Neural progenitor cell (in vitro differentiated cells): ENCODE results near the gene NDUFA12. TPM values are rescaled to one million over a fixed set of nuclear protein-coding genes. Genes with fewer than 3 reads are reported as not detected.

Experiments used
- DNase-seq: peaks from one replicate; pipeline ENCODE4 v3.0.0-alpha.2; 2016; ENCODE audit warnings: low spot score
- H2AFZ ChIP-seq: fragments of 200-600 bp; sonication (generic); replicated peaks from 2 replicates; pipeline ENCODE4 v1.6.1; 2016; ENCODE audit warnings: antibody characterized with exemption
- H3F3A ChIP-seq: fragments of 200-600 bp; sonication (generic); 2 replicates; pipeline ENCODE4 v1.6.1; 2016; ENCODE audit warnings: antibody characterized with exemption, low read depth
- H3K27ac ChIP-seq: fragments of 200-600 bp; sonication (generic); 2 replicates; pipeline ENCODE4 v1.5.1; 2016; ENCODE audit warnings: mild to moderate bottlenecking
- H3K27me3 ChIP-seq: fragments of 200-600 bp; sonication (generic); 2 replicates; pipeline ENCODE4 v1.6.1; 2016; ENCODE audit warnings: mild to moderate bottlenecking, moderate library complexity
- H3K36me3 ChIP-seq: fragments of 200-600 bp; sonication (generic); 2 replicates; pipeline ENCODE4 v1.5.1; 2016
- H3K4me1 ChIP-seq: fragments of 200-600 bp; sonication (generic); 2 replicates; pipeline ENCODE4 v1.6.1; 2016; ENCODE audit warnings: mixed run types
- H3K4me2 ChIP-seq: fragments of 200-600 bp; sonication (generic); 2 replicates; pipeline ENCODE4 v1.6.1; 2016
- H3K4me3 ChIP-seq: fragments of 200-600 bp; sonication (generic); 2 replicates; pipeline ENCODE4 v1.5.1; 2016
- H3K79me2 ChIP-seq: fragments of 200-600 bp; sonication (generic); 2 replicates; pipeline ENCODE4 v1.6.1; 2016; ENCODE audit warnings: low read depth
- H3K9ac ChIP-seq: fragments of 200-600 bp; sonication (generic); 2 replicates; pipeline ENCODE4 v1.6.1; 2016
- H3K9me3 ChIP-seq: fragments of 200-600 bp; sonication (generic); 2 replicates; pipeline ENCODE4 v1.5.1; 2016; ENCODE audit warnings: low read depth
- H4K20me1 ChIP-seq: fragments of 200-600 bp; sonication (generic); 2 replicates; pipeline ENCODE4 v1.6.1; 2016; ENCODE audit warnings: low read depth
- H3K27ac Mint-ChIP-seq: 3 replicates; pipeline ENCODE4 v1.8.0; 2021; ENCODE audit warnings: mixed read lengths
- H3K27me3 Mint-ChIP-seq: 2 replicates; pipeline ENCODE4 v1.8.0; 2022; ENCODE audit warnings: low read depth, mild to moderate bottlenecking, inconsistent platforms, moderate library complexity, mixed read lengths; ENCODE audit not compliant: insufficient read depth
- H3K36me3 Mint-ChIP-seq: 3 replicates; pipeline ENCODE4 v1.8.0; 2021; ENCODE audit warnings: mixed read lengths
- H3K4me1 Mint-ChIP-seq: 3 replicates; pipeline ENCODE4 v1.8.0; 2021; ENCODE audit warnings: mixed read lengths
- H3K4me3 Mint-ChIP-seq: 3 replicates; pipeline ENCODE4 v1.8.0; 2021; ENCODE audit warnings: mild to moderate bottlenecking, moderate library complexity, mixed read lengths
- H3K9me3 Mint-ChIP-seq: 3 replicates; pipeline ENCODE4 v1.8.0; 2020; ENCODE audit warnings: mixed read lengths
- EZH2 ChIP-seq: fragments of 200-600 bp; sonication (generic); IDR thresholded peaks from 2 replicates; pipeline ENCODE4 v1.6.1; 2017; ENCODE audit warnings: antibody characterized with exemption, mild to moderate bottlenecking, moderate library complexity
- EZH2phosphoT487 ChIP-seq: fragments of 200-600 bp; sonication (generic); IDR thresholded peaks from 2 replicates; pipeline ENCODE4 v1.6.1; 2017; ENCODE audit warnings: antibody characterized with exemption
- total RNA-seq: library from RNA; depleted of rRNA; stranded (reverse); fragments of >200 nt; gene quantifications from 2 replicates; pipeline ENCODE4 v1.2.3, GENCODE V29; 2015; ENCODE audit warnings: low replicate concordance
- TF ChIP-seq, protein P1 (sequence below): fragments of 200-600 bp; sonication (generic); IDR thresholded peaks from 2 replicates; pipeline ENCODE4 v1.5.1; 2017; ENCODE audit warnings: antibody characterized with exemption, mild to moderate bottlenecking

NDUFA12 gene
- total RNA-seq, 1 donor from 2014 or later: 170 TPM

- no peak overlapping the region for H3K4me2 ChIP-seq
- no peak for TF ChIP-seq EZH2
- no peak for TF ChIP-seq EZH2phosphoT487
- TF ChIP-seq, protein P1, sequence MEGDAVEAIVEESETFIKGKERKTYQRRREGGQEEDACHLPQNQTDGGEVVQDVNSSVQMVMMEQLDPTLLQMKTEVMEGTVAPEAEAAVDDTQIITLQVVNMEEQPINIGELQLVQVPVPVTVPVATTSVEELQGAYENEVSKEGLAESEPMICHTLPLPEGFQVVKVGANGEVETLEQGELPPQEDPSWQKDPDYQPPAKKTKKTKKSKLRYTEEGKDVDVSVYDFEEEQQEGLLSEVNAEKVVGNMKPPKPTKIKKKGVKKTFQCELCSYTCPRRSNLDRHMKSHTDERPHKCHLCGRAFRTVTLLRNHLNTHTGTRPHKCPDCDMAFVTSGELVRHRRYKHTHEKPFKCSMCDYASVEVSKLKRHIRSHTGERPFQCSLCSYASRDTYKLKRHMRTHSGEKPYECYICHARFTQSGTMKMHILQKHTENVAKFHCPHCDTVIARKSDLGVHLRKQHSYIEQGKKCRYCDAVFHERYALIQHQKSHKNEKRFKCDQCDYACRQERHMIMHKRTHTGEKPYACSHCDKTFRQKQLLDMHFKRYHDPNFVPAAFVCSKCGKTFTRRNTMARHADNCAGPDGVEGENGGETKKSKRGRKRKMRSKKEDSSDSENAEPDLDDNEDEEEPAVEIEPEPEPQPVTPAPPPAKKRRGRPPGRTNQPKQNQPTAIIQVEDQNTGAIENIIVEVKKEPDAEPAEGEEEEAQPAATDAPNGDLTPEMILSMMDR: no peak
- H3F3A ChIP-seq: no peaks in the 10 kb centered on the region
- Mint-ChIP-seq H3K9me3 (no peaks in the 10 kb centered on the region), H3K27ac (no peak overlapping the region), H3K4me3 (no peak overlapping the region), H3K27me3 (peaks cover 3% of the 10 kb centered on the region), H3K36me3 (no peaks in the 10 kb centered on the region), H3K4me1 (peaks cover 13% of the 10 kb centered on the region)
- no peak overlapping the region for H3K27ac ChIP-seq
- no peaks in the 10 kb centered on the region for H3K79me2 ChIP-seq
- no peak overlapping the region for H2AFZ ChIP-seq
- no peaks in the 10 kb centered on the region for H3K4me1 ChIP-seq
- DNase-seq: no peak
- H3K9ac ChIP-seq: no peak overlapping the region
- no peaks in the 10 kb centered on the region for H3K27me3 ChIP-seq
- H3K36me3 ChIP-seq: no peaks in the 10 kb centered on the region
- no peaks in the 10 kb centered on the region for H3K9me3 ChIP-seq
- H3K4me3 ChIP-seq: no peak overlapping the region
- H4K20me1 ChIP-seq: no peaks in the 10 kb centered on the region
Observed at GRCh38 chr12:94963649-94964048, 39.8 kb downstream of the NDUFA12 start.

GRCh38 chr12:94962670-94963069 lies 40.8 kb downstream of the NDUFA12 start:
- peaks cover 13% of the 10 kb centered on the region for H3K4me1 Mint-ChIP-seq

GRCh38 chr12:94961911-94962310 lies 41.6 kb downstream of the NDUFA12 start:
- DNase-seq: no peak
- H4K20me1 ChIP-seq: no peaks in the 10 kb centered on the region
- TF ChIP-seq EZH2 (no peak), EZH2phosphoT487 (no peak)
- TF ChIP-seq, protein P1: no peak
- no peaks in the 10 kb centered on the region for H3F3A ChIP-seq
- Mint-ChIP-seq H3K4me3 (no peak overlapping the region), H3K27ac (no peak overlapping the region), H3K4me1 (peaks cover 16% of the 10 kb centered on the region), H3K36me3 (no peaks in the 10 kb centered on the region), H3K9me3 (no peaks in the 10 kb centered on the region), H3K27me3 (peaks cover 3% of the 10 kb centered on the region)
- no peak overlapping the region for H3K9ac ChIP-seq
- H3K4me2 ChIP-seq: no peak overlapping the region
- H3K36me3 ChIP-seq: no peaks in the 10 kb centered on the region
- no peak overlapping the region for H2AFZ ChIP-seq
- no peaks in the 10 kb centered on the region for H3K27me3 ChIP-seq
- no peaks in the 10 kb centered on the region for H3K9me3 ChIP-seq
- no peak overlapping the region for H3K27ac ChIP-seq
- H3K4me3 ChIP-seq: no peak overlapping the region
- H3K79me2 ChIP-seq: no peaks in the 10 kb centered on the region
- H3K4me1 ChIP-seq: no peaks in the 10 kb centered on the region

More at GRCh38 chr12:94962670-94963069, 40.8 kb downstream of the NDUFA12 start:
- no peak overlapping the region for H3K27ac Mint-ChIP-seq
- Histone ChIP-seq H2AFZ (no peak overlapping the region), H3K9me3 (no peaks in the 10 kb centered on the region), H3F3A (no peaks in the 10 kb centered on the region), H3K27me3 (no peaks in the 10 kb centered on the region), H3K4me2 (no peak overlapping the region), H3K79me2 (no peaks in the 10 kb centered on the region), H4K20me1 (no peaks in the 10 kb centered on the region), H3K27ac (no peak overlapping the region), H3K36me3 (no peaks in the 10 kb centered on the region), H3K9ac (no peak overlapping the region), H3K4me3 (no peak overlapping the region), H3K4me1 (no peaks in the 10 kb centered on the region)
- peaks cover 3% of the 10 kb centered on the region for H3K27me3 Mint-ChIP-seq
- no peak for DNase-seq
- H3K36me3 Mint-ChIP-seq: no peaks in the 10 kb centered on the region
- no peak overlapping the region for H3K4me3 Mint-ChIP-seq
- TF ChIP-seq EZH2: no peak
- TF ChIP-seq, protein P1: no peak
- no peak for TF ChIP-seq EZH2phosphoT487
- no peaks in the 10 kb centered on the region for H3K9me3 Mint-ChIP-seq
